ENCODE data around the gene BCAM.

Gene BCAM

GRCh38 chr19:44794610-44795009 is 14.3 kb upstream of the BCAM start:
- DNase-seq, result no peak

- no peak for DNase-seq
These were observed 13.4 kb upstream of the BCAM start for GRCh38 chr19:44795398-44795987.

GRCh38 chr19:44796701-44797115 is 12.2 kb upstream of the BCAM start:
- peak in 2 of 14 donors; percentile 2 to 8 for DNase-seq

DNA sequence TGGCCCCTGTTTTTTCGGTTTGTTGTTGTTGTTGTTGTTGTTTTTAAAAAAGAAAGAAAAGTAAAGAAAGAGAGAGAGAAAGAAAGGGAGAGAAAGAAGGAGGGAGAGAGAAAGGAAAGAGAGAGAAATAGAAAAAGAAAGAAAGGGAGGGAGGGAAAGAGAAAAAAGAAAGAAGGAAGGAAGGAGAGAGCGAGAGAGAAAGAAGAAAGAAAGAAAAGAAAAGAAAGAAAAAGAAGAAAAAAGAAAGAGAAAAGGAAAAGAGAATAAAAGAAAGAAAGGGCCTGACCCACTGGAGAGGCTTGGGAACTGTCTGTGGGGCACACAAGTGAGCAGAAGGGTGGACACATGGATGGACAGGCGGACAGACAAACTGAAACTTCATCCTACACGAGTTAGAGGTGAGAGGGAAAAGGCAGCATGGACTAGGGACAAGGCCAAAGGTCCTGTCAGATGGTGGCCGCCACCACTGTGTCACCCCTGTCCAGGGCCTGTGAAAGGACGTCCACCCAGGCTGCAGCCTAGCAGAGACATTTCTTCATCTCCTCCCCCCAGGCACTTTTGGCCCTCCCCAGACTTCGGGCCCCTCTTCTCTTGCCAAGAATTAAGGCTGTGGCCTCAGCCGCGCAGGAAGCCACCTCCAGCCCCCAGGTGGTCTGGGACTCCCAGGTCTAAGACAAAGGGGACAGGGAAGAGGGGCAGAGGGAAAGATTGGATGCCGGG is 9.1 kb upstream of the BCAM start:
- no peak for DNase-seq

GRCh38 chr19:44800461-44800860 is 8.4 kb upstream of the BCAM start:
- DNase-seq, result peak in 11 of 14 donors; percentile 6 to 69 (median 42)

GRCh38 chr19:44803442-44804428 is 5.2 kb upstream of the BCAM start:
- no peak for DNase-seq

GRCh38 chr19:44806291-44806690 is 2.6 kb upstream of the BCAM start:
- DNase-seq, result no peak

- no peak for DNase-seq
These were observed 1.7 kb upstream of the BCAM start for GRCh38 chr19:44807162-44807561.

GRCh38 chr19:44807652-44808462 is 1.0 kb upstream of the BCAM start:
- peak in 6 of 14 donors; percentile 3 to 17 (median 8) for DNase-seq

- DNase-seq, result no peak
These were observed 802 bp downstream of the BCAM start for GRCh38 chr19:44809577-44810233.

DNA sequence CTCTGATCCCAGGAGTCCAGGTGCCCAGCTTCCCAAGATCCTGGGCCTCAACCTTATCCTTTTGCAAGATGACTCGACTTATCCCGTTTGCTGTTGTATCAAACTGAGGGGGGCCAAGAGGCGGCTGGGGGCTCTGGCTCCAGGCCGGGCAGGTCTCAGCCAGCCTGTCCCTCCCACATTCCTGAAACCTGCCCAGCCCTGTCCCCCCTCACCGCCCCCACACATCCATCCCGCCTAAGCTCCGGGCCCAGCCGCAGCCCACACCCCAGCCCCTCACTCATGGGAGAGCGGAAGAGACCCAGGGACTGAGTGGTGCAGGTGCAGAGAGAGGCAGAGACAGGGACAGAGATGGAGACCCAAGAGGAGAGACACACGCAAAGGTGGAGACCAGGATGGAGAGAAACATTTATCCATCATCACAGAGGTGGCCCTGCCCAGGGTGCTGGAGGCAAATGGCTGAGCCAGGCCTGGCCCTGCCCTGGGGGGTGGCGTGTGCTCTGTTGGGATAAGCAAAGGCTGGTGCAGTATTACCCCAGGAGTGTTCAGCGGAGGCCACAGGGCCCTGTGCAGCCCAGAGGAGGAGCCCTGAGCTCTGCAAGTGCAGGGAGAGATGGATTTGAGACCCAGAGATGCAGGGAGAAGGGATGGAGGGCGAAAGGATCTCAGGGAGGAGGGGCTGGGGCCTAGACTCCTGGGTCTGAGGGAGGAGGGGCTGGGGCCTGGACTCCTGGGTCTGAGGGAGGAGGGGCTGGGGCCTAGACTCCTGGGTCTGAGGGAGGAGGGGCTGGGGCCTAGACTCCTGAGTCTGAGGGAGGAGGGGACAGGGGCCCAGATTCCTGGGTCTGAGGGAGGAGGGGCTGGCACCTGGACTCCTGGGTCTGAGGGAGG is 1.6 kb downstream of the BCAM start:
- DNase-seq, result no peak

- no peak for DNase-seq
These were observed 2.2 kb downstream of the BCAM start for GRCh38 chr19:44811122-44811419.

DNA sequence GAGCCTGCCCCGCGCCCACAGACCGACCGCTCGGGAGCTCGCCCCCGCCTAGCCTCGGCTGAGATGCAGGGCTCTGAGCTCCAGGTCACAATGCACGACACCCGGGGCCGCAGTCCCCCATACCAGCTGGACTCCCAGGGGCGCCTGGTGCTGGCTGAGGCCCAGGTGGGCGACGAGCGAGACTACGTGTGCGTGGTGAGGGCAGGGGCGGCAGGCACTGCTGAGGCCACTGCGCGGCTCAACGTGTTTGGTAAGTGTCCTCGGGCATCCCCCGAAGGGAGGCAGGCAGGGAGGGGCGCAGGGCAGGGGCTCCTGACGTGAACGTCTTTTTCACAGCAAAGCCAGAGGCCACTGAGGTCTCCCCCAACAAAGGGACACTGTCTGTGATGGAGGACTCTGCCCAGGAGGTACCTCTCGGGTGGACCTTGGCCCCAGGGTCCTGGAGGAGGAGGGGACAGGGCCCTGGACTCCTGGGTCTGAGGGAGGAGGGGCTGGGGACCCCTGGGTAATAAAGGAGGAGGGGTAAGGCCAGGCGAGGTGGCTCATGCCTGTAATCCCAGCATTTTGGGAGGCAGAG is 3.3 kb downstream of the BCAM start:
- no peak for DNase-seq

DNA sequence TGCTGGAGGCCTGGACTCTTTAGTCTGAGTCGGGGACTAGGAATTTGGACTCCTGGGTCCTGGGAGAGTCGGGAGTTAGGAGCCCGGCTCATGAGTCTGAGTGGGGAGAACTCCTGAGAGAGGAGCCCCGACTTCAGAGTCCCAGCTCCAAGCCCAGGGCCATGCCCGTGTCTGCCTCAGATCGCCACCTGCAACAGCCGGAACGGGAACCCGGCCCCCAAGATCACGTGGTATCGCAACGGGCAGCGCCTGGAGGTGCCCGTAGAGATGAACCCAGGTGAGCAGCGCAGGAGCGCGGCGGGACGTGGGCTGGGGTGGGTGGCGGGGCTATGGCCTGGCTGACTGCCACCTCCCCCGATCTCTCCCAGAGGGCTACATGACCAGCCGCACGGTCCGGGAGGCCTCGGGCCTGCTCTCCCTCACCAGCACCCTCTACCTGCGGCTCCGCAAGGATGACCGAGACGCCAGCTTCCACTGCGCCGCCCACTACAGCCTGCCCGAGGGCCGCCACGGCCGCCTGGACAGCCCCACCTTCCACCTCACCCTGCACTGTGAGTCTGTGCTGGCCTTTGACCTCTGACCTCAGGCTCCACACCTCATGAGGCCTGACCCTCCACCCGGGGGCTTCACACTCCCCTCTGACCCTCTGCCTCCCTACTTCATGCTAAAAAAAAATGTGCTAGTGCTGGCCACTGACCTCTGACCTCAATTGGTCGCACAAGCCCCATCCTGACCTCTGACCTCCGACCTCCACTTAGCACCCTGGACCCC is 4.4 kb downstream of the BCAM start:
- no peak for DNase-seq

DNA sequence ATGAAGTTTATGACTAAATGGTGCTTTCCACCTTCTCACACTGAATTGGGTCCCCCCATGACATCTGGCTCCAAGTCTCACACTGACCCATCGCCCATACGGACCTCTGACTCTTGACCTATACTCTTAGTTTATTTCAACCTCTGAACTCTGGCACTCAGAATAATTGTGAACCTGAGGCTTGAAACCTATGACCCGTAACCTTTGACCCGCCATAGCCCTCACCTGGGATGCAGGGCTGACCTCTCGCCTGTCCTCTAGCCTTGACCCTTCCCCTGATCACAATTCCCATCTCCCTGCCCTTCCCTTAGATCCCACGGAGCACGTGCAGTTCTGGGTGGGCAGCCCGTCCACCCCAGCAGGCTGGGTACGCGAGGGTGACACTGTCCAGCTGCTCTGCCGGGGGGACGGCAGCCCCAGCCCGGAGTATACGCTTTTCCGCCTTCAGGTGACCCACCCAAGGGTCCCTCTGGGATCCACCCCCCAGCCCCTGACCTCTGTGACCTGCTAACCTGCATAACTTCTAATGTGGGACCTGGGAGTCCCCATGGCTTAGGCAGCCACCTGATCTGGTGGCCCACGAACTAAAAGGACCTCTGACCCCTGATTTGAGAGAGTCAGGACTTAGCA is 5.1 kb downstream of the BCAM start:
- no peak for DNase-seq

GRCh38 chr19:44814517-44814916 is 5.6 kb downstream of the BCAM start:
- no peak for DNase-seq

- DNase-seq, result no peak
These were observed 7.4 kb downstream of the BCAM start for GRCh38 chr19:44816301-44816700.

DNA sequence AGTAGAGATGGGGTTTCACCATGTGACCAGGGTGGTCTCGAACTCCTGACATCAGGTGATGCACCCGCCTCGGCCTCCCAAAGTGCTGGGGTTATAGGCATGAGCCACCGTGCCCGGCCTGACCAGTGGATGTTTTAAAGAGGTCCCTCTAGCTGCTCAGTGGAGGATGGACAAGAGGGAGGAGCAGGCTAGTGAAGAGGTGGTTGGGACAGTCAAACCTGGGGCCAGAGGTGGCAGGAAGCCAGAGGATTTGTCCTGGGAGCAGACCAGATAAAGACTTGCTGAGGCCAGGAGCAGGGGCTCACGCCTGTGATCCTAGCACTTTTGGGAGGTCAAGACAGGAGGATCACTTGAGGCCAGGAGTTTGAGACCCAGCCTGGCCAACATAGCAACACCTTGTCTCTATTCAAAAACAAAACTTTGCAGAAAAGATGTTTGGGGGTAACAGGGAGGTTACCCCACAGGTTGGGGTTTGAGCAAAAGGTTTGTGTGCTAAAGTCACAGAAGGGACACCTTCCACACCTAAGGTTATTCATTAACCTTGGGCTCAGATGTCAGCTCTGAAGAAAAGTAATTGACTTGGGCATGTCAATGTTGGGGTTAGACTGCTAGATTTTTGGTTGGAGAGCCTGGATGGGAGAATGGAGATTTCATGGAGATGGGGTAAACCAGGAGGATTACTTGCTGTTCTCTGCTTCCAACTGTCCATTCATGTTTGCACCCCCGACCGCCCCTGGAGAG is 9.0 kb downstream of the BCAM start:
- no peak for DNase-seq
